ENCODE results near the gene GNPTG. TPM values are rescaled to one million over a fixed set of nuclear protein-coding genes. Genes with fewer than 3 reads are reported as not detected.

GNPTG gene
- total and polyA plus RNA-seq, 4 donors = 33.7 to 74.1 (median 50.2) TPM

DNA sequence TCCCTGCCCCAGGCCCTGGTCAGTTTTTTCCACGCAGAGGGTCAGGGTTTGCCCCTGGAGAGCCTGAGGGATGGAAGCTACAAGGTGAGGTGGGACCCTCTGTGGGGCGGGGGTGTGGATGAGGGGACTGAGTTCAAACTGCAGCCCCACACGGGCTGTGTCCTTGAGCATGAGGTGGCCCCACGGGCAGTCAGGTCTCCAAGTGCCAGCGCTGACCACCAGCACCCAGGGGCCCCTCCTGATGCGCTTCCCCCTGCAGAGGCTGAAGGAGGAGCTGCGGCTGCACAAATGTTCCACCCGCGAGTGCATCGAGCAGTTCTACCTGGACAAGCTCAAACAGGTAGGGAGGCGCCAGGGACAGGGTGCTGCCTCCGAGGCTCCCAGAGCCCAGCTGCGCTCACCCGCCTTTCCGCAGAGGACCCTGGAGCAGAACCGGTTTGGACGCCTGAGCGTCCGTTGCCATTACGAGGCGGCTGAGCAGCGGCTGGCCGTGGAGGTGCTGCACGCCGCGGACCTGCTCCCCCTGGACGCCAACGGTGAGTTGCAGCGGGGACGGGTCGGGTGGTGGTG, 4.4 kb upstream of the GNPTG start:
- intact Hi-C loops (cut with DNase I) = no loop called here
- ATAC-seq (ENCODE audit: low FRiP score) (no peak), DNase-seq (no peak)
- H3K4me3 ChIP-seq (ENCODE audit: low read length in 2 of 2) = no peak overlapping the region
- no peaks in the 10 kb centered on the region for H3K9me3 ChIP-seq (ENCODE audit: control insufficient read depth, low read length)
- no peaks in the 10 kb centered on the region for H3K36me3 ChIP-seq (ENCODE audit: control insufficient read depth in 1 of 2, insufficient read depth in 2 of 2, low read length in 1 of 2)
- no peaks in the 10 kb centered on the region for H3K27me3 ChIP-seq (ENCODE audit: control insufficient read depth in 1 of 2, insufficient read depth in 2 of 2, low read length in 1 of 2)
- H3K27ac ChIP-seq (ENCODE audit: low read depth in 1 of 2, low read length in 2 of 2) = no peak overlapping the region
- WGBS, 2 donors = 89 to 91% methylated on average over 31 of the region's 31 CpGs
- H3K4me1 ChIP-seq (ENCODE audit: control insufficient read depth in 1 of 2, insufficient read depth in 2 of 2, low read length in 2 of 2) = no peaks in the 10 kb centered on the region

DNA sequence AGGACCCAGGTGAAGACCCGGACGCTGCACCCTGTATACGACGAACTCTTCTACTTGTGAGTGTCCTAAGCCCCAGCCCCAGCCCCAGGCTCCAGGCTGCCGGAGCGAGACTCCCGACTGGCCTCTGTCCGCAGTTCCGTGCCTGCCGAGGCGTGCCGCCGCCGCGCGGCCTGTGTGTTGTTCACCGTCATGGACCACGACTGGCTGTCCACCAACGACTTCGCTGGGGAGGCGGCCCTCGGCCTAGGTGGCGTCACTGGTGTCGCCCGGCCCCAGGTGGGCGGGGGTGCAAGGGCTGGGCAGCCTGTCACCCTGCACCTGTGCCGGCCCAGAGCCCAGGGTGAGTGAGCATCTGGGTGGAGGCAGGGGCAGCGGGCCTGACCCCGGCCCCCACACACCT, 3.8 kb upstream of the GNPTG start:
- Histone ChIP-seq H3K4me3 (ENCODE audit: low read length in 2 of 2) (no peak overlapping the region), H3K27me3 (ENCODE audit: control insufficient read depth in 1 of 2, insufficient read depth in 2 of 2, low read length in 1 of 2) (no peaks in the 10 kb centered on the region), H3K36me3 (ENCODE audit: control insufficient read depth in 1 of 2, insufficient read depth in 2 of 2, low read length in 1 of 2) (no peaks in the 10 kb centered on the region), H3K27ac (ENCODE audit: low read depth in 1 of 2, low read length in 2 of 2) (no peak overlapping the region), H3K4me1 (ENCODE audit: control insufficient read depth in 1 of 2, insufficient read depth in 2 of 2, low read length in 2 of 2) (no peaks in the 10 kb centered on the region), H3K9me3 (ENCODE audit: control insufficient read depth, low read length) (no peaks in the 10 kb centered on the region)
- intact Hi-C loops (cut with DNase I) = no loop called here
- no peak for ATAC-seq (ENCODE audit: low FRiP score)
- no peak for DNase-seq
- 89 to 91% methylated on average over 29 of the region's 29 CpGs for WGBS, 2 donors

DNA sequence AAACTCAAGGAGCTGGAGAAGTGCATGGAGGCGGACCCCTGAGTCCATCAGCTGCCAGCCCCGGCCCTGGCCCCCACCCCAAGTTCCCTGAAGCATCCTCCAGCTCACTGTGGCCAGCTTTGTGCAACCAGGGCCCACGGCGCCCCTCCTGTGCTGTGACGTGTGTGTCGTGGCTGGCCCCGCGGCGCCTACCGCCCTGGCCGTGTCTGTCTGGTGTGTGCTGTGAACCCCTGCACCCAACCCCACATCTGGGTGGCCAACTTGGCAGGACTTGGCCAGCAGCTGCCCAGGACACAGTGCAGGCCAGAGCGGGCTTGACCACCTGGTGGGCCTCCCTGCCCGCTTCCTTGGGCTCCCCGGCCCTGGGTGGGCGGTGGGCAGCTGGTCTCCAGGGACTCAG, 3.3 kb upstream of the GNPTG start:
- Histone ChIP-seq H3K9me3 (ENCODE audit: control insufficient read depth, low read length) (no peaks in the 10 kb centered on the region), H3K27me3 (ENCODE audit: control insufficient read depth in 1 of 2, insufficient read depth in 2 of 2, low read length in 1 of 2) (no peaks in the 10 kb centered on the region), H3K4me1 (ENCODE audit: control insufficient read depth in 1 of 2, insufficient read depth in 2 of 2, low read length in 2 of 2) (no peaks in the 10 kb centered on the region), H3K36me3 (ENCODE audit: control insufficient read depth in 1 of 2, insufficient read depth in 2 of 2, low read length in 1 of 2) (no peaks in the 10 kb centered on the region), H3K27ac (ENCODE audit: low read depth in 1 of 2, low read length in 2 of 2) (no peak overlapping the region), H3K4me3 (ENCODE audit: low read length in 2 of 2) (no peak overlapping the region)
- 92 to 93% methylated on average over 15 of the region's 15 CpGs for WGBS, 2 donors
- DNase-seq (no peak), ATAC-seq (ENCODE audit: low FRiP score) (no peak)
- intact Hi-C loops (cut with DNase I) = no loop called here

DNA sequence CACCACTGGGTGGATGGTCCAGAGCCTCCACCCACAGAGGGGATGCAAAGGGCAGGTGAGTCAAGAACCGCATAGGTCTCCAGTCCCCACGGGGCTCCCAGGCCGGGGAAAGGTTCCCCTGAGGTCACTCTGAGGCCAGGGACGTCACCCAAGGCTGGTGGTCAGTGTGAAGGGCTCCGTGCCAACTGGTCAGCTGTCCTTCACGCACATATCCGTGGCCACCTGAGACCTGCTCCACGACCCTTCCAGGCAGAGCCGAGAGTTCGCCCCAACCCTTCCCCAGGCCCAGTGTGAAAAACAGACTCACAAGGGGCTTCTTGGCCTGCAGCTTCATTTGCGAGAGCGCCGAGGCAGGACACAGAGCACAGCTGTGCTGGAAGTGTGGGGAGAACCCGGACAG, 2.8 kb upstream of the GNPTG start:
- WGBS, 2 donors = 78 to 83% methylated on average over 14 of the region's 14 CpGs
- no peak for ATAC-seq (ENCODE audit: low FRiP score)
- Histone ChIP-seq H3K4me3 (ENCODE audit: low read length in 2 of 2) (no peak overlapping the region), H3K27ac (ENCODE audit: low read depth in 1 of 2, low read length in 2 of 2) (no peak overlapping the region), H3K9me3 (ENCODE audit: control insufficient read depth, low read length) (no peaks in the 10 kb centered on the region), H3K36me3 (ENCODE audit: control insufficient read depth in 1 of 2, insufficient read depth in 2 of 2, low read length in 1 of 2) (no peaks in the 10 kb centered on the region), H3K27me3 (ENCODE audit: control insufficient read depth in 1 of 2, insufficient read depth in 2 of 2, low read length in 1 of 2) (no peaks in the 10 kb centered on the region), H3K4me1 (ENCODE audit: control insufficient read depth in 1 of 2, insufficient read depth in 2 of 2, low read length in 2 of 2) (no peaks in the 10 kb centered on the region)
- DNase-seq = no peak
- intact Hi-C loops (cut with DNase I) = no loop called here

DNA sequence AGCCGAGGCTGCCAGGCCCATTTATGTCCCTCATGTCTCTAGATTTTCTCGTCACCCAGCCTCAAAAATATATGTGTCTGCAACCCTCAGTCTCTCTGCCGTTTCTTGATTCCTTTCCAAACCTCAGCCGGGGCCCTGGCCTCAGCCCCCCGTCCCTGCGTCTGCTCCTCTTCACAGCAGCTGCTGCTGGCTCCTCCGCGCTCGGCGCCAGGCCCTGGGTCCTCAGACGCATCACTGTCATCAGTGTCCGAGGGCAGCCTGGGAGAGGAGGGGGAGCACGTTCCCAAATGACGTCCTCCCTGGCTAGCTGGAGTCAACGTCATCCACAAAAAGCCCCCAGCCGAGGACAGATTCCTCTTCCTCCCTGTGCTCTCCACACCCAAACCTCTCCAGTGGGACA, 2.4 kb upstream of the GNPTG start:
- intact Hi-C loops (cut with DNase I) = no loop called here
- H3K36me3 ChIP-seq (ENCODE audit: control insufficient read depth in 1 of 2, insufficient read depth in 2 of 2, low read length in 1 of 2) = no peaks in the 10 kb centered on the region
- H3K4me3 ChIP-seq (ENCODE audit: low read length in 2 of 2) = no peak overlapping the region
- no peak overlapping the region for H3K27ac ChIP-seq (ENCODE audit: low read depth in 1 of 2, low read length in 2 of 2)
- no peaks in the 10 kb centered on the region for H3K4me1 ChIP-seq (ENCODE audit: control insufficient read depth in 1 of 2, insufficient read depth in 2 of 2, low read length in 2 of 2)
- no peaks in the 10 kb centered on the region for H3K27me3 ChIP-seq (ENCODE audit: control insufficient read depth in 1 of 2, insufficient read depth in 2 of 2, low read length in 1 of 2)
- ATAC-seq (ENCODE audit: low FRiP score) (no peak), DNase-seq (no peak)
- no peaks in the 10 kb centered on the region for H3K9me3 ChIP-seq (ENCODE audit: control insufficient read depth, low read length)
- WGBS, 2 donors = 83% methylated on average over 16 of the region's 16 CpGs

DNA sequence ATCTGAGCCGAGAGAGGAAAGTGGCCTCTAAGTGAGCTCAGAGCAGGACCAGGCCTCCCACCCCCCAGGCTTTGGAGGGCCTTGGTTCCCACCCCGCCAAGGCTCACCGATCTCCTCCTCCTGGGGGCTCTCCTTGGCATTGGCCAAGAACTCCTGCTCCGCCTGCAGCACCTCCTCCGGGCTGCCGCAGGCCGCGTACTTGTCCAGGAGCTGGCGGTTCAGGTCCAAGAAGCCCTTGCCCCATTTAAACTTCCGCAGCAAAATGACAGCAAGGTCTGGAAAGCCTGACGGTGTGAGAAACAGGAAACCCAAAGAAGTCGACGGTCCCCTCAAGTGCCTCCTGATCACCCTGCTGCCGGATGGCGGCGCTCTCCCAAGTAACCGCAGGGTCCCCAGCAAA, 1.8 kb upstream of the GNPTG start:
- ATAC-seq (ENCODE audit: low FRiP score) = no peak

DNA sequence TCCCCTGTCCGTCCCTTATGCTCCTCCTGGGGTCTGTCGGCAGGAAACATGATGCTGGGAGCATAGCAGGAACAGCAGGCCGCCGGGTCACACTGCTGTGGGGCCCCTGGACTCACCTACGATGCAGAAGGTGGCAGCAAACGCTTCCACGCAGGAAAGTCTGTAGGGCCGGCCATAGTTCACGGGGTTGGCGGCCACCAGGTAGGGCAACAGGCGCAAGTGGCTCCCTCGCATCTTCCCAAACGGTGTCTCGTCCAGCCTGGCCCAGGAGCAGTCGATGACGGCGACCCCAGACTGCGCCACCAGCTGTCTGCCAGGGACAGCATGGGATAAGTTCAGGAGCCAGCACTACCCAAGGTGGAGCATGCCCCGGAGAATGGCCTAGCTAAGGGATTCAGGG, 1.0 kb upstream of the GNPTG start:
- H3K4me3 ChIP-seq (ENCODE audit: low read length in 2 of 2) = peak overlapping the region in 1 of 2 donors; percentile 70
- no peaks in the 10 kb centered on the region for H3K4me1 ChIP-seq (ENCODE audit: control insufficient read depth in 1 of 2, insufficient read depth in 2 of 2, low read length in 2 of 2)
- H3K27me3 ChIP-seq (ENCODE audit: control insufficient read depth in 1 of 2, insufficient read depth in 2 of 2, low read length in 1 of 2) = no peaks in the 10 kb centered on the region
- no peak for ATAC-seq (ENCODE audit: low FRiP score)
- no peaks in the 10 kb centered on the region for H3K36me3 ChIP-seq (ENCODE audit: control insufficient read depth in 1 of 2, insufficient read depth in 2 of 2, low read length in 1 of 2)
- H3K9me3 ChIP-seq (ENCODE audit: control insufficient read depth, low read length) = no peaks in the 10 kb centered on the region
- WGBS, 2 donors = 80 to 82% methylated on average over 19 of the region's 19 CpGs
- no peak overlapping the region for H3K27ac ChIP-seq (ENCODE audit: low read depth in 1 of 2, low read length in 2 of 2)
- intact Hi-C loops (cut with DNase I) = loop anchor here in 1 of 2 donors (5.0 kb wide), 1 partner anchor 72 kb away; the partner anchor contains the start of gene UQCC4
- no peak for DNase-seq

More for the DNA sequence above, 1.8 kb upstream of the GNPTG start:
- H3K36me3 ChIP-seq (ENCODE audit: control insufficient read depth in 1 of 2, insufficient read depth in 2 of 2, low read length in 1 of 2) = no peaks in the 10 kb centered on the region
- DNase-seq = no peak
- no peak overlapping the region for H3K4me3 ChIP-seq (ENCODE audit: low read length in 2 of 2)
- intact Hi-C loops (cut with DNase I) = loop anchor here in 1 of 2 donors (5.0 kb wide), 1 partner anchor 72 kb away; the partner anchor contains the start of gene UQCC4
- no peaks in the 10 kb centered on the region for H3K9me3 ChIP-seq (ENCODE audit: control insufficient read depth, low read length)
- WGBS, 2 donors = 91 to 94% methylated on average over 16 to 17 of the region's 17 CpGs
- no peak overlapping the region for H3K27ac ChIP-seq (ENCODE audit: low read depth in 1 of 2, low read length in 2 of 2)
- H3K27me3 ChIP-seq (ENCODE audit: control insufficient read depth in 1 of 2, insufficient read depth in 2 of 2, low read length in 1 of 2) = no peaks in the 10 kb centered on the region
- H3K4me1 ChIP-seq (ENCODE audit: control insufficient read depth in 1 of 2, insufficient read depth in 2 of 2, low read length in 2 of 2) = no peaks in the 10 kb centered on the region

DNA sequence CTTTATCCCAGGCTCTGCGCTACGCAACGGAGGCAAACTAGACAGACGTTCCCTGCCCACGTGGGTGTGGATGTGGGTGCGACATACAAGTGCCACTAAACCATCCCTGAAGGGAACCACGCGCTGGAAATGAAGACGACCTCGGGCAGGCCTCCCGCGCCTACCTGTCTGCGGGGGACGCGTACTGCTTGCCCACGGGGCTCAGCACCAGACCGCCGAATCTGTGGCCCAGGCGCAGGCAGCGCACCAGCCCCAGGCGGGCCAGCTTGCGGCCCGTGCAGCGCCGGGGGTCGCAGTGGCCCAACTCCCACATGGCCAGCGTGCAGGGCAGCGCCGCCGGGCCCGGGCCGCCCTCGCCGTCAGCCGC, 533 bp upstream of the GNPTG start:
- H3K9me3 ChIP-seq (ENCODE audit: control insufficient read depth, low read length) = no peaks in the 10 kb centered on the region
- 1% methylated on average over 30 to 35 of the region's 35 CpGs for WGBS, 2 donors
- peak overlapping the region; percentile 67 to 70 for H3K4me3 ChIP-seq (ENCODE audit: low read length in 2 of 2)
- no peaks in the 10 kb centered on the region for H3K36me3 ChIP-seq (ENCODE audit: control insufficient read depth in 1 of 2, insufficient read depth in 2 of 2, low read length in 1 of 2)
- no peaks in the 10 kb centered on the region for H3K27me3 ChIP-seq (ENCODE audit: control insufficient read depth in 1 of 2, insufficient read depth in 2 of 2, low read length in 1 of 2)
- no peak for DNase-seq
- no peak overlapping the region for H3K27ac ChIP-seq (ENCODE audit: low read depth in 1 of 2, low read length in 2 of 2)
- intact Hi-C loops (cut with DNase I) = loop anchor here in 1 of 2 donors (5.0 kb wide), 1 partner anchor 71 kb away; the partner anchor contains the start of gene UQCC4
- ATAC-seq (ENCODE audit: low FRiP score) = peak; percentile 15
- H3K4me1 ChIP-seq (ENCODE audit: control insufficient read depth in 1 of 2, insufficient read depth in 2 of 2, low read length in 2 of 2) = no peaks in the 10 kb centered on the region

DNA sequence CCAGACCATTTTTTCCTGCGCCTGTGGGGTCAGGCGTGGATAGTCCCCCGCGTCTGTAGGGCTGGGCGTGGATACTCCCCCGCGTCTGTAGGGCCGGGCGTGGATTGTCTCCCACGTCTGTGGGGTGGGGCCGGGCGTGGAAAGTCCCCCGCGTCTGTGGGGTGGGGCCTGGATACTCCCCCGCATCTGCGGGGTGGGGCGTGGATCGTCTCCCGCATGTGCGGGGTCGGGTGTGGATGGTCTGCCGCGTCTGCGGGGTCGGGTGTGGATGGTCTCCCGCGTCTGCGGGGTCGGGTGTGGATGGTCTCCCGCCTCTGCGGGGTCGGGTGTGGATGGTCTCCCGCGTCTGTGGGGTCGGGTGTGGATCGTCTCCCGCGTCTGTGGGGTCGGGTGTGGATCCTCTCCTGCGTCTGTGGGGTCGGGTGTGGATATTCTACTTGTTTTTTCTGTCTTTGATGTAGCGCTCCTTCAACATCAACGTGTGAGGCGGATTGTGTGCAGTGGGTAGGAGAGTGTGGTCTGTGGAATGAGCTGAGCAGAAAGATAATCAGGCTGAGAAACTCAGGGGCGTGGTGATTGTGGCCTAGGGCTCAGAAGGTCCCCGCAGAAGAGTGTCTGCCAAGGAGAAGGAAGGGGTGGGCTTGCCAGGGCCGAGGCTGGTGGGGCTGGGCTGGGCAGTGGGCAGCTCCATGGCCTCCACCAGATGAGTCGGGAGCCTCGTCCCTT, 3.2 kb downstream of the GNPTG start:
- ATAC-seq (ENCODE audit: low FRiP score) (no peak), DNase-seq (no peak)
- Histone ChIP-seq H3K36me3 (ENCODE audit: control insufficient read depth in 1 of 2, insufficient read depth in 2 of 2, low read length in 1 of 2) (no peaks in the 10 kb centered on the region), H3K4me3 (ENCODE audit: low read length in 2 of 2) (no peak overlapping the region), H3K9me3 (ENCODE audit: control insufficient read depth, low read length) (no peaks in the 10 kb centered on the region), H3K4me1 (ENCODE audit: control insufficient read depth in 1 of 2, insufficient read depth in 2 of 2, low read length in 2 of 2) (no peaks in the 10 kb centered on the region), H3K27ac (ENCODE audit: low read depth in 1 of 2, low read length in 2 of 2) (no peak overlapping the region), H3K27me3 (ENCODE audit: control insufficient read depth in 1 of 2, insufficient read depth in 2 of 2, low read length in 1 of 2) (no peaks in the 10 kb centered on the region)
- 89 to 91% methylated on average over 49 of the region's 49 CpGs for WGBS, 2 donors
- intact Hi-C loops (cut with DNase I) = loop anchor here in 1 of 2 donors (5.0 kb wide), 1 partner anchor 67 kb away; the partner anchor contains the start of gene UQCC4

Measured in aorta (tissue), 5 donors.